GM12892 (cell line): ENCODE data around the gene TTC28.

Experiments used
- POLR2A ChIP-seq: IDR thresholded peaks from 2 replicates; pipeline ENCODE4 v1.6.1; 2011; ENCODE audit warnings: low read depth, low read length, control low read depth
- POLR2AphosphoS5 ChIP-seq: IDR thresholded peaks from 2 replicates; pipeline ENCODE4 v1.6.1; 2011; ENCODE audit warnings: low read depth, low read length, control low read depth

DNA sequence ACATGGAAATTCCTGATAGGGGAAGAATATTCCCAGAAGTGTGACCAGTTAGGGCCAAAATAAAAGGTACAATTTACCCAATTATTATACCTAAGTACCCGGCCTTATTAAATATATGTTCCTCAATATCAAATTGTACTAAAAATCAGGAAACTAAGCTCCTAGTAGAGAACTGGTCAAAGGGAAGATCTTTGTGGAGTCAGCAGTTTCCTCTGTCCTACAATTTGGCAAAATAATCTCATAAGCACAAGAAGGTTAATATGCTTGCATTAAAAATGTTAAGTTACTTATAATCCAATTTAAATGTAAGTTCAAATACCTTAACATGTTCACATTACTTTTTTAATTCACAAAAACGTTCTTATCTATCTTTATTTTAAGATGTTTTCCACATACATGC is 10.3 kb downstream of the TTC28 start:
- no peak for TF ChIP-seq POLR2AphosphoS5
- TF ChIP-seq POLR2A = no peak
